K562 (cell line): ENCODE data around the gene DCLK2. TPM values are rescaled to one million over a fixed set of nuclear protein-coding genes. Genes with fewer than 3 reads are reported as not detected.

Experiments used
- SMARCB1 ChIP-seq: IDR thresholded peaks from 2 replicates; pipeline ENCODE4 v1.6.1; 2011; ENCODE audit warnings: improper control_type of control experiment, low read depth; ENCODE audit not compliant: insufficient read length
- SREBF1 ChIP-seq: fragments of 150-350 bp; IDR thresholded peaks from 2 replicates; pipeline ENCODE4 v1.6.1; 2014; ENCODE audit warnings: antibody characterized with exemption, low read depth, low read length, borderline replicate concordance
- TAF1 ChIP-seq: IDR thresholded peaks from 2 replicates; pipeline ENCODE4 v1.6.1; 2011; ENCODE audit warnings: mild to moderate bottlenecking, low read length, moderate library complexity; ENCODE audit not compliant: insufficient read depth, control insufficient read depth, severe bottlenecking; ENCODE audit errors: extremely low read depth
- TRIM25 ChIP-seq: fragments of 450-650 bp; IDR thresholded peaks from 2 replicates; pipeline ENCODE4 v1.7.0; 2016; ENCODE audit warnings: borderline replicate concordance
- ZFX ChIP-seq: sonication (generic); formaldehyde crosslinking; IDR thresholded peaks from 2 replicates; pipeline ENCODE4 v1.8.0; 2022; ENCODE audit warnings: mild to moderate bottlenecking, missing genetic modification reagents, moderate library complexity
- polyA plus RNA-seq, 8 experiments: library from polyadenylated mRNA; depleted of rRNA in 4 of 8; stranded (reverse) in 5 of 8; unstranded in 3 of 8; fragments of >200 nt; fragmentation: Nextera tagmentation in 2 of 8; fragmentation: Illumina TruSeq in 1 of 8; extraction: Ambion mirVana in 2 of 8; extraction: Trizol in 1 of 8; gene quantifications; 2 replicates each; pipeline versions ENCODE4 v1.2.1 to v1.2.3, GENCODE V29; 2011 to 2014; ENCODE audit warnings: inconsistent platforms in 1 of 8, missing spikeins in 1 of 8
- total RNA-seq, 7 experiments: library from RNA; depleted of rRNA in 6 of 7; stranded (reverse); fragments of >200 nt in 6 of 7; fragmentation: Illumina TruSeq in 2 of 7; extraction: Trizol in 2 of 7; gene quantifications; 2 replicates each; pipeline versions ENCODE4 v1.2.1 to v1.2.3, GENCODE V29; 2011 to 2021; ENCODE audit warnings: low replicate concordance in 1 of 7
- TF ChIP-seq, protein P1 (sequence below): fragments of 250-450 bp; sonication (Bioruptor Pico); IDR thresholded peaks from 2 replicates; pipeline ENCODE4 v1.4.0; 2020; ENCODE audit warnings: mild to moderate bottlenecking, moderate library complexity
- TF ChIP-seq, protein P2 (sequence below): sonication (generic); formaldehyde crosslinking; IDR thresholded peaks from 2 replicates; pipeline ENCODE4 v1.8.0; 2023; ENCODE audit warnings: missing genetic modification reagents, mild to moderate bottlenecking, borderline replicate concordance

The DCLK2 gene
- total and polyA plus RNA-seq, 9 of the 15 experiments (the other 6 are each of a cell fraction or from before 2014, with no cell fraction given): not detected

DNA sequence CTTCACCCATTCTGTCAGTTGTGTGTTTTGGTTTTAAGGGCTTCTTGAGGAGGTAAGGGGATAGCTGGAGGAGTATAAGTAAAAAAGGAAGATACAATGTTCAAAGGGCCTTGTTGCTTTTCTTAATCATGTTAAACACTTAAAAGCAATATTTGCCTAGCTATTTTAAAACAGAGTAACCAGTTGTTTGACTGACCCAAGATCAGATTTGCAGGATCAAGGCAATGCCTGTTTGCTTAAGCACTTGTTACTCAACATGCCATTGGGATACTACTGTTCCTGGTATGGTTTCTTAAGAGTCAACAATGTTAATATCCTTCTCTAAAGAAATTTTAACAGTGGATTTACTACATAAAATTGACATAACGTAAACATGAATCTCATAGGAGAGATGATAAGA is 2.6 kb downstream of the DCLK2 start (continued):
- TF ChIP-seq, protein P1, sequence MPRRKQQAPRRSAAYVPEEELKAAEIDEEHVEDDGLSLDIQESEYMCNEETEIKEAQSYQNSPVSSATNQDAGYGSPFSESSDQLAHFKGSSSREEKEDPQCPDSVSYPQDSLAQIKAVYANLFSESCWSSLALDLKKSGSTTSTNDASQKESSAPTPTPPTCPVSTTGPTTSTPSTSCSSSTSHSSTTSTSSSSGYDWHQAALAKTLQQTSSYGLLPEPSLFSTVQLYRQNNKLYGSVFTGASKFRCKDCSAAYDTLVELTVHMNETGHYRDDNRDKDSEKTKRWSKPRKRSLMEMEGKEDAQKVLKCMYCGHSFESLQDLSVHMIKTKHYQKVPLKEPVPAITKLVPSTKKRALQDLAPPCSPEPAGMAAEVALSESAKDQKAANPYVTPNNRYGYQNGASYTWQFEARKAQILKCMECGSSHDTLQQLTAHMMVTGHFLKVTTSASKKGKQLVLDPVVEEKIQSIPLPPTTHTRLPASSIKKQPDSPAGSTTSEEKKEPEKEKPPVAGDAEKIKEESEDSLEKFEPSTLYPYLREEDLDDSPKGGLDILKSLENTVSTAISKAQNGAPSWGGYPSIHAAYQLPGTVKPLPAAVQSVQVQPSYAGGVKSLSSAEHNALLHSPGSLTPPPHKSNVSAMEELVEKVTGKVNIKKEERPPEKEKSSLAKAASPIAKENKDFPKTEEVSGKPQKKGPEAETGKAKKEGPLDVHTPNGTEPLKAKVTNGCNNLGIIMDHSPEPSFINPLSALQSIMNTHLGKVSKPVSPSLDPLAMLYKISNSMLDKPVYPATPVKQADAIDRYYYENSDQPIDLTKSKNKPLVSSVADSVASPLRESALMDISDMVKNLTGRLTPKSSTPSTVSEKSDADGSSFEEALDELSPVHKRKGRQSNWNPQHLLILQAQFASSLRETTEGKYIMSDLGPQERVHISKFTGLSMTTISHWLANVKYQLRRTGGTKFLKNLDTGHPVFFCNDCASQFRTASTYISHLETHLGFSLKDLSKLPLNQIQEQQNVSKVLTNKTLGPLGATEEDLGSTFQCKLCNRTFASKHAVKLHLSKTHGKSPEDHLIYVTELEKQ (CRISPR knock-in tag): no peak
- TF ChIP-seq, protein P2, sequence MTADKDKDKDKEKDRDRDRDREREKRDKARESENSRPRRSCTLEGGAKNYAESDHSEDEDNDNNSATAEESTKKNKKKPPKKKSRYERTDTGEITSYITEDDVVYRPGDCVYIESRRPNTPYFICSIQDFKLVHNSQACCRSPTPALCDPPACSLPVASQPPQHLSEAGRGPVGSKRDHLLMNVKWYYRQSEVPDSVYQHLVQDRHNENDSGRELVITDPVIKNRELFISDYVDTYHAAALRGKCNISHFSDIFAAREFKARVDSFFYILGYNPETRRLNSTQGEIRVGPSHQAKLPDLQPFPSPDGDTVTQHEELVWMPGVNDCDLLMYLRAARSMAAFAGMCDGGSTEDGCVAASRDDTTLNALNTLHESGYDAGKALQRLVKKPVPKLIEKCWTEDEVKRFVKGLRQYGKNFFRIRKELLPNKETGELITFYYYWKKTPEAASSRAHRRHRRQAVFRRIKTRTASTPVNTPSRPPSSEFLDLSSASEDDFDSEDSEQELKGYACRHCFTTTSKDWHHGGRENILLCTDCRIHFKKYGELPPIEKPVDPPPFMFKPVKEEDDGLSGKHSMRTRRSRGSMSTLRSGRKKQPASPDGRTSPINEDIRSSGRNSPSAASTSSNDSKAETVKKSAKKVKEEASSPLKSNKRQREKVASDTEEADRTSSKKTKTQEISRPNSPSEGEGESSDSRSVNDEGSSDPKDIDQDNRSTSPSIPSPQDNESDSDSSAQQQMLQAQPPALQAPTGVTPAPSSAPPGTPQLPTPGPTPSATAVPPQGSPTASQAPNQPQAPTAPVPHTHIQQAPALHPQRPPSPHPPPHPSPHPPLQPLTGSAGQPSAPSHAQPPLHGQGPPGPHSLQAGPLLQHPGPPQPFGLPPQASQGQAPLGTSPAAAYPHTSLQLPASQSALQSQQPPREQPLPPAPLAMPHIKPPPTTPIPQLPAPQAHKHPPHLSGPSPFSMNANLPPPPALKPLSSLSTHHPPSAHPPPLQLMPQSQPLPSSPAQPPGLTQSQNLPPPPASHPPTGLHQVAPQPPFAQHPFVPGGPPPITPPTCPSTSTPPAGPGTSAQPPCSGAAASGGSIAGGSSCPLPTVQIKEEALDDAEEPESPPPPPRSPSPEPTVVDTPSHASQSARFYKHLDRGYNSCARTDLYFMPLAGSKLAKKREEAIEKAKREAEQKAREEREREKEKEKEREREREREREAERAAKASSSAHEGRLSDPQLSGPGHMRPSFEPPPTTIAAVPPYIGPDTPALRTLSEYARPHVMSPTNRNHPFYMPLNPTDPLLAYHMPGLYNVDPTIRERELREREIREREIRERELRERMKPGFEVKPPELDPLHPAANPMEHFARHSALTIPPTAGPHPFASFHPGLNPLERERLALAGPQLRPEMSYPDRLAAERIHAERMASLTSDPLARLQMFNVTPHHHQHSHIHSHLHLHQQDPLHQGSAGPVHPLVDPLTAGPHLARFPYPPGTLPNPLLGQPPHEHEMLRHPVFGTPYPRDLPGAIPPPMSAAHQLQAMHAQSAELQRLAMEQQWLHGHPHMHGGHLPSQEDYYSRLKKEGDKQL: no peak
- TF ChIP-seq SREBF1 (no peak), SMARCB1 (no peak), TRIM25 (no peak), ZFX (CRISPR knock-in tag) (no peak), TAF1 (no peak)
